Measurements from ENCODE around the gene EXOC3.
A peak's percentile ranks its signal among the peaks of the same experiment; 100 is the strongest.

EXOC3 gene

DNA sequence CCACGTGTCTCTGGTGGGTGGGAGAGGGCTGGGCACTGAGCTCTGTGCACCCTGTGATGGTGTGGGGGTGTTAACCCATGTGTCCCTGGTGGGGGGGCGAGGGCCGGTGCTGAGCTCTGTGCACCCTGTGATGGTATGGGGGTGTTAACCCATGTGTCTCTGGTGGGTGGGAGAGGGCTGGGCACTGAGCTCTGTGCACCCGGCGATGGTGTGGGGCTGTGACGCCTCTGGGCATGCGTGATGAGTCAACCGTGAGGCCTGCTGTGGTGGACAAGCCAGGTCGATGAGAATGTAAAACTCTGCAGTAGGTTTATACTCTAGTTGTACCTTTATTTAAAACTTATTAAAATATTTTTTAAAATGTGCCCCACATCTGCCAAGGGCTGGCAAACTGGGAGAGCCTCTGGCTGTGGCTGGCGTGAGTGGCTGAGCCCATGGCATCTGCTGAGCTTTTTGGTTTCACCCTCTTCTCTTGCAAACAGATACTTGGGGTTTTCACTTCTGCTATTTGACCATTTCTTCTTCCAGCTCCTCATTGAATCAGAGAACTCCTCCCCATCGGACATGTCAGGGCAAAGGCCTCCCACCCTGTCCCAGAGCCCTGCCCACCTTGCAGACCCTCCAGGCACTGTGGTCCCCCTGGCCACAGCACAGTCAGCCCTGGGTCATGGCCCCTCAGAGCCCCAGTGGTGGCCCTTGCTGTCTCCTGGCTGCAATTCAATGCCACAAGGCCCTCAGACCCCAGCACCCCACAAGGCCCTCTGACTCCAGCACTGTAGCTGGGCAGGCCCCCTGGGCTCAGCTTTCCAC, 18.5 kb upstream of the EXOC3 start:
- FAIRE-seq = no peak

DNA sequence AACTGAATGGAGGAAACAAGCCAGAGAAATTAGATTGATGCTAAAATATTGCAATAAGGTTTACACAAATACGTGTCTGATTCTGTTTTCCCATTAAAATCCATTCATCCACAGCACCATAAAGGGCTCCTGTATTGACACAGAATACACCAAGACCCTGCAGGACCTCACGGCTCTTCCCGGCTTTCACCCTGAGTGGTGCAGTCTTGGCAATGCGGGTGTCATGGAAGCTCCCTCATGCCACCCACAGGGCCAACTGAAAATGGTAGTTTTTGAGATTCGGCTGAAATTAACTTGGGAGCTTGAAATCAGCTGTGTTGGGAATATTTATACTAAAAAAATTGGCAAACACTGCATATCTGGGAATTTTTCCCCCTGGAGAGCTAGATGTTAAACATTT, 17.3 kb upstream of the EXOC3 start:
- FAIRE-seq (no peak), DNase-seq (ENCODE audit: insufficient read length, low spot score) (no peak)

More for the DNA sequence above, 18.5 kb upstream of the EXOC3 start:
- DNase-seq (ENCODE audit: insufficient read length, low spot score) = no peak

DNA sequence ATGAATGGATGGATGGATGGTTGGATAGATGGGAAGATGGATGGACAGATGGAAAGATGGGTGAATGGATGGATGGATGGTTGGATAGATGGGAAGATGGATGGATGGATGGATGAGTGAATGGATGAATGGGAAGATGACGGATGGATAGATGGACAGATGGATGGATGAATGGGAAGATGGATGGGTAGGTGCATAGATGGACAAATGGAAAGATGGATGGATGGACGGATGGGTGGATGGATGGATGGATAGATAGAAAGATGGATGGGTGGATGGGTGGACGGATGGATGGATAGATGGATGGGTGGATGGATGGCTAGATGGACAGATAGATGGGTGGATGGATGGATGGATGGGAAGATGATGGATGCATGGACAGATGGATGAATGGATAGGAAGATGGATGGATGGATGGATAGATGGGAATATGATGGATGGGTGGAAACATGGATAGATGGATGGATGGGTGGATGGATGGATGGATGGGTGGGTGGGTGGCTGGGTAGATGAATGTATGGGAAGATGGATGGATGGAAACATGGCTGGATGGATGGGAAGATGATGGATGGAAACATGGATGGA, 16.5 kb upstream of the EXOC3 start:
- no peak for DNase-seq (ENCODE audit: insufficient read length, low spot score)
- FAIRE-seq = peak; percentile 87

- FAIRE-seq = no peak
- DNase-seq (ENCODE audit: insufficient read length, low spot score) = no peak
Measured at GRCh38 chr5:427415-428087, 15.4 kb upstream of the EXOC3 start.

GRCh38 chr5:428219-428618, 14.8 kb upstream of the EXOC3 start:
- FAIRE-seq = no peak

GRCh38 chr5:428754-429452, 14.1 kb upstream of the EXOC3 start:
- FAIRE-seq (no peak), DNase-seq (ENCODE audit: insufficient read length, low spot score) (no peak)

More at GRCh38 chr5:428219-428618, 14.8 kb upstream of the EXOC3 start:
- no peak for DNase-seq (ENCODE audit: insufficient read length, low spot score)

DNA sequence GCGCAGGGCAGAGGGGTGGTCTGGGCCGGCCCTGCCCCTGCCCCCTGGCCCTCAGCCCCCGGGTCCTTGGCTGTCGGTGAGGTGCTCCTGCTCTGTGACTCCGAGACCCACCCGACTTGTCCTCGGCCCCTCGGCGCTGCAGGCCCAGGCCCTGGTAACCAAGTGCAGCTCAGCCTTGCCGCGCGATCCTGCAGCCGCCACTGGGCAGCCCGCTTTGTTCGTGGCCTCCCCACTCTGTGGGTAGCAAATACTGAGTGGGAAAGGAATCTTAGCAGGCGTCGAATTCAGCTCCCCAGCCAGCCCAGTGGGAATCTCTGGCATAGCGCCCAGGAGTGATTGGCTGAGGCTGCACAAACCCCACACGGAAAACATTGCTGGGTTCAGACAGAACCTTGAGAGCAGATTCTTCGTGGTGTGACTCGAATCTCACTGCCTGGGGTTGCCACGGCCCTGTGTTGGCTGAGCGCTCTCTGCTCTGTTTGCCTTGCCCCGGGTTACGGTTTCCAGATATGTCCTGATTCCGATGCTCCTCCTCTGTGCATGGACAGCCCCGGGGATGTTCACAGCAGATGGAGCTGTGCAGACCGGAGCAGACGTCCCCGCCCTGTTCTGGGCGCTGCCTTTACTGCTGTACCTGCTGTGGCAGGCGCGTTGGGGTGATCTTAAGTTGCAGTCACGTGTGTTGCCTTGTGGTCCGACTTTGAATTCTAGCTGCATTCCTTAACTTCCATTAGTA, 13.4 kb upstream of the EXOC3 start:
- no peak for DNase-seq (ENCODE audit: insufficient read length, low spot score)
- FAIRE-seq = peak; percentile 80

DNA sequence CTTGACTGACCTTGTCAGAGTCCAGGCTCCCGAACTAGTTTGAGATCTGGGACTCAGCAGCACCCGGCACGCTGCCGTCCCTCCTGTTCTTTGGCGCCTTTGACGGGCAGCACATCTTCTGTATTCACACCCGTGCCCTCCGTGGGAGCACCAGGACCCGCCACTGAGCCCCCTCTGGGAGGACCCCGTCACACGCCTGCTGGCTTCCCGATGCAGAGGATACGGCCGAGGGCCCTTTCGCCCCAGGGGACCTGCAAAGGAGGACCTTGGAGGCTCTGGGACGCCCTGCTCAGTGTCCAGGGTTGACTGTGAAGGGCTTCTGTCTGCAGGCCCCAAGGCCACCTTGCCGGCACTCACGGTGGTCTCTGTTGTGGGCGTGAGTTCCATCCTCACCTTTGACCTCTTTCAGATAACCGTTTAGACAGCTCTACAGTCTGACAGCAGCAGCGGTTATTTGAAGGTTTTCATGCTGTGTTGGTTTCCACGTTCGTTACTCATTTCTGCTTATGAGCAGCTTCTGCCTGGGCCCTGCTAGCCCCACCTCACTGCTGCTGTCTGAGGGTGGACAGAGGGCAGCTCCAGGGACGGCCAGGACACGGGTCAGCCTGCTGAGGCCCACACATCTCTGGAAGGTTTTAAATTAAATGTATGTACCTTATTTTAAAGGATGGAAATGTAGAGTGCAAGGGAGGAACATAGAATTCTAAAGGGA, 12.6 kb upstream of the EXOC3 start:
- DNase-seq (ENCODE audit: insufficient read length, low spot score) (no peak), FAIRE-seq (no peak)

DNA sequence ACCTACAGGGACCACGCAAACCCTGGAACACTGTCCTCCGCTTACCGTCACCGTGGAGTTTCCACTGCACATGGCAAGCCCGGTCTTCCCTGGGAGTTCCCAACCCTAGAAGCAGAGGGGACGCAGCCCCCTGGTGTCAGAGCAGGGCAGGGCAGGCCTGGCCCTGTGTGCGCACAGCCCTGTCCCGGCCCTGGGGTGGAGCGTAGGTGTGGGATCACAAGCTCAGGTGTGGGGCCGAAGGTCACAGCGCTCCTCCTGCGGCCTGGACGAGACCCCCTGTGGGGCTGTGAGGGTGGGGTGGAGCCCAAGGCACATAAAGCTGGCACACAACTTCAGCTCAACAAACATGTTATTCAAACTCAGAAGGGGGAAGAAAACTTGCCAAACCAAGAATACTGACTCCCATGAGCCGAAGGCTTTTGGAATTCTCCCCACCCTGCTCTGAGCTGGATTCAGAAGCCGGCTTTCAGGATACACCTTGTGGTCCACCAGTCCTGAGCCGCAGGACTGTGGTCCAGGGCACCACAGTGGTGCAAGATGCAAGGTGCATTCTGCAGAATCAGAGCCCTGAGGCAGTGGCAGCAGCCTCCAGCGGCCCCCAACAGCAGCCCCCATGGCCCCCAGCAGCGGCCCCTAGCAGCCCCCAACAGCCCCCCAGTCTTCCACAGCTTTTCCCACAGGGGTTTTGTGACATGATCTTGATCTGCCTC, 11.8 kb upstream of the EXOC3 start:
- FAIRE-seq (peak; percentile 93), DNase-seq (ENCODE audit: insufficient read length, low spot score) (peak; percentile 80)

DNA sequence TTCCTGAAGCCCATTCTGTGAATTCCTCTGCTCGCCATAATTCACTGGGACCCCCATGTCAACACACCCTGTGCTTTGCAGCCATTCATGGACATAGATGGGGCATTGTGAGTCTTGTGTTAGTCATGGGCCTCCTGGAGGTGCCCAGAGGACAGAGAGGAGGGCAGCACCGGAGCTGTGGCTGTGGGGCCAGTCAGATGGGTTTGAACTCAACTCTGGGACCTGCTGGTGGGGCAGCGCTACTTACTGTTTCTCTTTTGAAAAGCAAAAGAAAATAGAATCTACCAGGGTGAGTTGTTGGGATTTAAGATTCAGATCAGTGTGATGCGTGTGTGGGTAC, 11.3 kb upstream of the EXOC3 start:
- no peak for DNase-seq (ENCODE audit: insufficient read length, low spot score)

DNA sequence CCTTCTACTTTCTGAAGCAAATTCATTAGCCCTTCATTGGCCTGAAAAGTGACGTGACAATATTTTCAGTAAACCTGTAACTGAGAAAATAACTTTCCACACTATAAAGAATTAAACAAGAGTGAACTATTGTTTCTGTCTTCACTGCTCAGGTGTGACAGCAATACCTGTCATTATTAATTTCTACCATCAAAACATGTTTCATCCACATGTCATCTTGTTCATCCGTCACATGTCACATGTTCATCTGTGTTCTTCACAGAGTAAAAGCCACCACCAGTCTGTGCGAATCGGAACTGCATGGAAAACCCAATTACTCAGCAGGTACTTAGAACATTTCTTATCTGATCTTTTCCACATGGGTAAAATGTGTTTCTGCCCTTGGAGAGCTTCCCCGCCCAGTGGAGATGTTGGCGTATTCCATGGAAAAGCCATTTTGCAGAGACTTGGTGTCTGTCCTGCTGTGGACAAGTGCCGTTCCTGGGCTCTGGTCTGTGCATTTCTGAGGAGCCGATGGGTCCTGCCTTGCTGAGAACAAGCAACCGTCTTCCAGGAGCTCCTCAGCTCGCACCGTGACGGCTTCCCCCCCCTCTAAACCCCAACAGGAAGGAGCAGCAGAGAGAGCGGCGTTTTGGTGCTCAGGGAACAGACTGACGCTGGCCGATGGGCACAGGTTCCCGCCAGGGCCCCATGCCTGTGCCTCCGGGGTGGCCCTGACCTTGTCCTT, 10.6 kb upstream of the EXOC3 start:
- FAIRE-seq (peak; percentile 4), DNase-seq (ENCODE audit: insufficient read length, low spot score) (no peak)

More for the DNA sequence above, 11.3 kb upstream of the EXOC3 start:
- FAIRE-seq = no peak

DNA sequence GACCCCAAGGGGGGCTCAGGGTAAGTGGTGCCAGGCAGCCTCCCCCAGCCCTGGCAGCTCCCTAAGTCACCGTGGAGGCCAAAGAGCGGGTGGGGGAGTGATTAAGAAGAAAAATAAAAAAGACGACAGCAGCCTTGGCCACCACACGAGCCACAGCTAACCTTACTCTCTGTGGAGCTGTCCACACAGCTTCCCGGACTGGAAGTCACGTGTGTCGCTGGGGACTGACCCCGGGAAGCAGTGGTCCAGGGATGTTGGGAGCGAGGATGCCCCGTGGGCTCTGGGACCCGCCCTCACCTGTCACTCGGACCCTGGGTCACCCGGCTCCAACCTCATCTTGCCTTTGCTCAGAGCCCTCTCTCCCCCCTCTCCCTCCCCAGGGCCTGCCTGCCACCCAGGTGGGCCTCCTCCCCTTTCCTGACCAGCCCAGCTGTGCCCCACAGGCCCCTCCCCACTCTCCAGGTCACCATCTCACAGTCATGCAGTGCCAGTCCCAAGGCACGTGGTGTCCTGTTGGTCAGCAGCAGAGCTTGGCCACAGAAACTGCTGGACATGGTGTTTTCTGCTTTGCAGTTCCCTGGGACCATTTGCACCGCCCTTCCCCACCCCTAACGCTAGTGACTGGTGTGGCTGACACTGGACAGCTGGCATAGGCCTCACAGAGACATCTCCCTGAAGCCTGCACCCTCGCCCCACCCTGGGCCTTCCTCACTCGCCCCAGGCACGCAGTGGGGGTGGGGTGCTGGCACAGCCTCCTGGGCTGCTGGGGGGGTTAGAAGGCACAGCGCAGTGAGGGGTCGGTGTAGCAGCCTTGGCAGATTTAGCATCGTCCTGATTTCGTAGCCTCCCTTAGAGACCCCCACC, 9.8 kb upstream of the EXOC3 start:
- FAIRE-seq (peak; percentile 13), DNase-seq (ENCODE audit: insufficient read length, low spot score) (no peak)

DNA sequence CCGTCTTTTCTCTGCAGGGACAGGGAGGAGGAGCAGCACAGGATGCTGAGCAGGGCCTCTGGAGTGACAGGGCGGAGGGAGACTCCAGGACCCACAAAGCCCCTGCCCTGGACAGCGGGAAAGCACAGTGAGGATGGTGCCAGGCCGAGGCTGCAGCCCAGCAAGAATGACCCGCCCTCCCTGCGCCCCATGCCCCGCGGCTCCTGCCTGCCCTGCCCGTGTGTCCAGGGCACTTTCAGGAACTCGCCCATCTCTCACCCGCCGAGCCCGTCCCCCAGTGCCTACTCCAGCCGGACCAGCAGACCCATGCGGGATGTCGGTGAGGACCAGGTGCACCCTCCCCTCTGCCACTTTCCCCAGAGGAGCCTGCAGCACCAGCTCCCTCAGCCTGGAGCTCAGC, 9.1 kb upstream of the EXOC3 start:
- FAIRE-seq = no peak
- DNase-seq (ENCODE audit: insufficient read length, low spot score) = no peak

- DNase-seq (ENCODE audit: insufficient read length, low spot score) (no peak), FAIRE-seq (no peak)
Measured at GRCh38 chr5:434443-435146, 8.4 kb upstream of the EXOC3 start.

DNA sequence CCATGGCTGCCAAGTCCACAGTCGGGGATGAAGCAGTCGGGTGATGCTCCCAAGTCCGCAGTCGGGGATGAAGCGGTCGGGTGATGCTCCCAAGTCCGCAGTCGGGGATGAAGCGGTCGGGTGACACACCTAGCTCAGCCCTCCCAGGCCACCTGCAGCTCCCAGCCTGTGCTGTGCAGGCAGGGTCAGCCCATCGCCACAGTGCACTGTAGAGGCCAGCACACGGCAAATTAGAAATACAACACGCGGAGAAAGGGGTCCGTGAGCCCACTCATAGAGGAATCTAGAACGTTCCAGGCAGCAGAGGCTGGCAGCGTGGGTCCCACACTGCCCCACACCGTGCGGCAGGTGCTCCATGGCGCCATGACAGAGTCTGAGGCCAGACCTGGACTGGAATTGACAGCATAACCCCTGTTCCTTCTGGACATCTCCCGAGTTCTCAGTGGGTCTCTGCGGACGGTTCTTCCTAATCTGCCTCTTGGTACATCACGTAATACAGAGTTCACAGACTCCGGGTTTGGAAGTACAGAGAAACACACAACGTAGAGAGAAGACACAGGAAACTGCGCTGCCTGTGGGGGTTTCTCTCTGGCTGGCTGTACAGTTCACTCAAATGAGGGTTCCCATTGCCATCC, 7.7 kb upstream of the EXOC3 start:
- peak; percentile 36 for FAIRE-seq

GRCh38 chr5:435961-436640, 6.9 kb upstream of the EXOC3 start:
- FAIRE-seq (peak; percentile 81), DNase-seq (ENCODE audit: insufficient read length, low spot score) (peak; percentile 57)

More for the DNA sequence above, 7.7 kb upstream of the EXOC3 start:
- no peak for DNase-seq (ENCODE audit: insufficient read length, low spot score)

Data from HTR-8/SVneo (cell line).